ENCODE measurements around the gene NAP1L1.

- no peak for TF ChIP-seq EZH2 (IDR thresholded peaks at IDR 0.05; ENCODE audit: borderline replicate concordance, low read length)
- no peak for TF ChIP-seq CTCF (IDR thresholded peaks at IDR 0.05; ENCODE audit: low read length)
Observed at GRCh38 chr12:76035045-76035444, 49.4 kb downstream of the NAP1L1 start.

Data from OCI-LY1 (cell line).